Effector CD4-positive, alpha-beta T cell (primary cell): Measurements from ENCODE around the gene NHLRC4.

ENCODE experiments used
- DNase-seq: peaks from one replicate; pipeline ENCODE4 v3.0.0-alpha.2; 2020

Gene NHLRC4

GRCh38 chr16:606656-607307, 40.0 kb downstream of the NHLRC4 start:
- no peak for DNase-seq

GRCh38 chr16:608019-608418, 41.2 kb downstream of the NHLRC4 start:
- no peak for DNase-seq

DNA sequence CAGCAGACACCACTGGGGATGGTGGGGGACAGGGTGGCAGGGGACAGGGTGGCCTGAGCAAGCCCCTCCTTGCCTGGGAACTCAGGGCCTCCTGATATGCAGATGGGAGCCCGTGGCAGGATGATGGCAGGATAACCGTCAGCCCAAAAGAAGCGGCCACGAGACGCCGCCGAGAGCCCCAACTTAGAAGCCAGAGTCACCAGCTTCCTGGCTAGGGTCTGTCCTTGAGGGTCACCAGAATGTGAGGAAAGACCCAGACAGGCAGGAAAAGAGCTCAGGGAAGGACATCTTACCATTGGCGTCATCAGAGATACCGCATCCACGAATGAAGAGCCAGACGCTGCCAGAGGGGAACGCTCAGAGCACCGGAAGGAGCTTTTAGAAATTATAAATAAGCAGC, 42.5 kb downstream of the NHLRC4 start:
- DNase-seq, result no peak

GRCh38 chr16:609984-610383, 43.2 kb downstream of the NHLRC4 start:
- DNase-seq, result no peak

GRCh38 chr16:610513-611381, 43.9 kb downstream of the NHLRC4 start:
- peak; percentile 41 for DNase-seq

DNA sequence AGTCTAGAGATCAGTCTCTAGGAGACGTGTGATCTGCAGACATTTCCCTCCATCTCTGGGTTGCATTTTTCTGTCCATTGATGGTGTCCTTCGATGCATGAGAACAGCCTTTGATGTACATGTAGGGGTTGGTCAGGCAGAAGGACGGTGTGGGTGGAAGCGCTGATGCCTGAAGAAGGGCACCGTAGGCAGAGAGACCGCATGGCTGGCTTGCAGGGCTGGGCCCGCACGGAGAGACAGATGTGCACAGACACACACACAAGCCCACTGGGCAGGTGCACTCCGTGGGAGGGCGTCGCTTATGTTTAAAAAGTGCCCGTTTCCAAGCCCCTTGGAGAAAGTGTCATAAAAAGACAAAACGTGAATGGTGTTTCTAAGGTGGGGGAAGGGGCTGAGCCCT, 48.3 kb downstream of the NHLRC4 start:
- no peak for DNase-seq

- DNase-seq, result no peak
Observed at GRCh38 chr16:616733-617586, 50.2 kb downstream of the NHLRC4 start.

GRCh38 chr16:617855-618254, 51.0 kb downstream of the NHLRC4 start:
- DNase-seq, result no peak
